ENCODE data around the gene C4orf54.

- TF ChIP-seq GATA2 (IDR thresholded peaks at IDR 0.05; ENCODE audit: low read depth, low read length) (no peak), GATA3 (IDR thresholded peaks at IDR 0.05; ENCODE audit: low read depth, low read length) (no peak)
Observed at GRCh38 chr4:99668472-99668871, 10.8 kb upstream of the C4orf54 start.

All from SH-SY5Y (cell line).